HTERT RPE-1 (cell line): Measurements from ENCODE around the gene ZDHHC14.
"Not testable (repeated sequence)": the region's sequence is repeated elsewhere in the genome, so short reads cannot be mapped to it uniquely, and the experiment has no call there.

ENCODE experiments used
- in situ Hi-C: fragments of 300-500 bp; cut with MboI; formaldehyde crosslinking; loops from 4 replicates; pipeline ENCODE4 v1.14.3; 2020; ENCODE audit warnings: low sequenced_read_pairs

ZDHHC14 gene

GRCh38 chr6:157586476-157587126 is 205.6 kb downstream of the ZDHHC14 start:
- in situ Hi-C loops = no loop called here

GRCh38 chr6:157587127-157587926 is 206.3 kb downstream of the ZDHHC14 start:
- in situ Hi-C loops = no loop called here

GRCh38 chr6:157590654-157591053 is 209.7 kb downstream of the ZDHHC14 start:
- in situ Hi-C loops = not testable (repeated sequence)

GRCh38 chr6:157592541-157592940 is 211.6 kb downstream of the ZDHHC14 start:
- in situ Hi-C loops = no loop called here

GRCh38 chr6:157592980-157593379 is 212.0 kb downstream of the ZDHHC14 start:
- in situ Hi-C loops = no loop called here

- in situ Hi-C loops = no loop called here
Observed at GRCh38 chr6:157593596-157593995, 212.6 kb downstream of the ZDHHC14 start.

- in situ Hi-C loops = no loop called here
Observed at GRCh38 chr6:157594292-157594691, 213.3 kb downstream of the ZDHHC14 start.

- in situ Hi-C loops = no loop called here
Observed at GRCh38 chr6:157595768-157596167, 214.8 kb downstream of the ZDHHC14 start.

GRCh38 chr6:157596461-157596860 is 215.5 kb downstream of the ZDHHC14 start:
- in situ Hi-C loops = no loop called here

- in situ Hi-C loops = no loop called here
Observed at GRCh38 chr6:157596886-157597285, 215.9 kb downstream of the ZDHHC14 start.

- in situ Hi-C loops = no loop called here
Observed at GRCh38 chr6:157597461-157598312, 216.7 kb downstream of the ZDHHC14 start.

- in situ Hi-C loops = no loop called here
Observed at GRCh38 chr6:157599191-157599590, 218.2 kb downstream of the ZDHHC14 start.

GRCh38 chr6:157600807-157601206 is 219.8 kb downstream of the ZDHHC14 start:
- in situ Hi-C loops = no loop called here

- in situ Hi-C loops = no loop called here
Observed at GRCh38 chr6:157602521-157603295, 221.7 kb downstream of the ZDHHC14 start.

GRCh38 chr6:157603314-157603940 is 222.4 kb downstream of the ZDHHC14 start:
- in situ Hi-C loops = no loop called here

- in situ Hi-C loops = no loop called here
Observed at GRCh38 chr6:157603971-157604370, 223.0 kb downstream of the ZDHHC14 start.

- in situ Hi-C loops = no loop called here
Observed at GRCh38 chr6:157604816-157605215, 223.8 kb downstream of the ZDHHC14 start.

GRCh38 chr6:157605484-157605883 is 224.5 kb downstream of the ZDHHC14 start:
- in situ Hi-C loops = no loop called here

GRCh38 chr6:157606516-157606915 is 225.5 kb downstream of the ZDHHC14 start:
- in situ Hi-C loops = no loop called here
